HCT116 (cell line): Measurements from ENCODE around the gene MAEA. TPM values are rescaled to one million over a fixed set of nuclear protein-coding genes. Genes with fewer than 3 reads are reported as not detected.

Experiments
- ATAC-seq: fragments of 200-7000 bp; cut with Tn5 transposase; 2 replicates; pipeline ENCODE4 v1.9.1; 2020; ENCODE audit warnings: mild to moderate bottlenecking, moderate library complexity
- BruUV-seq: library from RNA; stranded (reverse); fragments of 400-500 nt; replicated peaks from 2 replicates; lab custom pipeline; 2021; lab: Mats Ljungman, UMichigan
- CTCF ChIA-PET: fragments of 300-600 bp; sonication (Branson Sonifier 250); formaldehyde crosslinking; loops from one replicate; lab custom pipeline; 2021; ENCODE audit warnings: antibody characterized with exemption; lab: Charles Lee
- POLR2A ChIA-PET: fragments of 300-600, 350-600 bp; sonication (Branson Sonifier 250); formaldehyde crosslinking; loops from one replicate; lab custom pipeline; 2021; ENCODE audit warnings: antibody characterized with exemption; lab: Charles Lee
- RAD21 ChIA-PET, 2 experiments: fragments of 300-600 bp; sonication (Branson Sonifier 250); formaldehyde crosslinking; loops; one replicate each; lab custom pipeline; 2023; ENCODE audit warnings: low total read pairs in 2 of 2; ENCODE audit not compliant: uncharacterized antibody in 2 of 2, unreplicated experiment in 2 of 2, low non-redundant PET in 1 of 2; lab: Charles Lee
- DNase-seq: peaks from one replicate; pipeline ENCODE4 v3.0.0-alpha.2; 2010; ENCODE audit warnings: low read depth, low spot score
- H2AFZ ChIP-seq: fragments of 200-600 bp; shearing (Covaris generic), sonication (generic); 2 replicates; pipeline ENCODE4 v1.6.1; 2017; ENCODE audit warnings: low read depth, mixed run types, mixed read lengths, antibody characterized with exemption, low read length; ENCODE audit not compliant: poor library complexity, severe bottlenecking
- H3K27ac ChIP-seq: 2 replicates; pipeline ENCODE4 v1.5.1; 2012; ENCODE audit warnings: low read depth, low read length
- H3K27me3 ChIP-seq: fragments of 200-600 bp; sonication (generic); 2 replicates; pipeline ENCODE4 v1.6.1; 2016; ENCODE audit warnings: mixed run types, low read length, mixed read lengths; ENCODE audit not compliant: insufficient read depth
- H3K36me3 ChIP-seq, 2 experiments: fragments of 200-500 bp in 1 of 2; fragments of 200-600 bp in 1 of 2; sonication (Bioruptor generic) in 1 of 2; sonication (generic) in 1 of 2; 2 replicates each; pipeline versions ENCODE4 v1.5.1 to v1.6.1; 2014 to 2016; ENCODE audit warnings: low read length in 2 of 2, inconsistent platforms in 1 of 2, mixed read lengths in 1 of 2, mixed run types in 1 of 2; ENCODE audit not compliant: insufficient read depth in 2 of 2, control insufficient read depth in 1 of 2
- H3K4me1 ChIP-seq, 2 experiments: fragments of 200-600 bp in 1 of 2; sonication (generic) in 1 of 2; 2 replicates each; pipeline versions ENCODE4 v1.5.1 to v1.6.1; 2012 to 2017; ENCODE audit warnings: low read length in 2 of 2, inconsistent platforms in 1 of 2, mild to moderate bottlenecking in 1 of 2, mixed read lengths in 1 of 2, mixed run types in 1 of 2, moderate library complexity in 1 of 2; ENCODE audit not compliant: insufficient read depth in 2 of 2, control insufficient read depth in 1 of 2
- H3K4me2 ChIP-seq: fragments of 200-600 bp; sonication (generic); 2 replicates; pipeline ENCODE4 v1.6.1; 2017; ENCODE audit warnings: mixed run types, low read length, mixed read lengths
- H3K4me3 ChIP-seq, 2 experiments: fragments of 200-600 bp in 1 of 2; sonication (generic) in 1 of 2; replicated peaks in 1 of 2; 2 replicates each; pipeline ENCODE4 v1.5.1; 2011 to 2016; ENCODE audit warnings: low read length in 2 of 2, control low read depth in 1 of 2, low read depth in 1 of 2, mild to moderate bottlenecking in 1 of 2, mixed read lengths in 1 of 2, mixed run types in 1 of 2
- H3K79me2 ChIP-seq: fragments of 200-600 bp; sonication (generic); 2 replicates; pipeline ENCODE4 v1.6.1; 2017; ENCODE audit warnings: mild to moderate bottlenecking, mixed run types, low read length, moderate library complexity, mixed read lengths; ENCODE audit not compliant: insufficient read depth
- H3K9ac ChIP-seq: fragments of 200-600 bp; sonication (generic); 2 replicates; pipeline ENCODE4 v1.6.1; 2016; ENCODE audit warnings: low read length, mixed read lengths
- H3K9me2 ChIP-seq: fragments of 200-600 bp; sonication (generic), shearing (Covaris generic); 2 replicates; pipeline ENCODE4 v1.6.1; 2017; ENCODE audit warnings: mixed run types, mild to moderate bottlenecking, moderate library complexity; ENCODE audit not compliant: insufficient read depth
- H3K9me3 ChIP-seq, 2 experiments: fragments of 200-500 bp in 1 of 2; fragments of 200-600 bp in 1 of 2; sonication (Bioruptor generic) in 1 of 2; sonication (generic) in 1 of 2; 2 replicates each; pipeline ENCODE4 v1.6.1; 2014 to 2017; ENCODE audit warnings: low read length in 2 of 2, mixed read lengths in 2 of 2, inconsistent platforms in 1 of 2, low read depth in 1 of 2, mild to moderate bottlenecking in 1 of 2, mixed run types in 1 of 2, moderate library complexity in 1 of 2; ENCODE audit not compliant: control insufficient read depth in 1 of 2, insufficient read depth in 1 of 2
- H4K20me1 ChIP-seq: fragments of 200-600 bp; sonication (generic), shearing (Covaris generic); 2 replicates; pipeline ENCODE4 v1.6.1; 2017; ENCODE audit warnings: mixed run types, mild to moderate bottlenecking, moderate library complexity; ENCODE audit not compliant: insufficient read depth
- ATF3 ChIP-seq: IDR thresholded peaks from 2 replicates; pipeline ENCODE4 v1.6.1; 2012
- CBX3 ChIP-seq: IDR thresholded peaks from 2 replicates; pipeline ENCODE4 v1.6.1; 2012; ENCODE audit warnings: low read depth
- CEBPB ChIP-seq: IDR thresholded peaks from 2 replicates; pipeline ENCODE4 v1.6.1; 2012; ENCODE audit warnings: low read depth
- EGR1 ChIP-seq: IDR thresholded peaks from 2 replicates; pipeline ENCODE4 v1.6.1; 2012; ENCODE audit warnings: low read depth
- EZH2 ChIP-seq: fragments of 200-600 bp; sonication (generic); IDR thresholded peaks from 2 replicates; pipeline ENCODE4 v1.6.1; 2017; ENCODE audit warnings: antibody characterized with exemption, mixed run types
- EZH2phosphoT487 ChIP-seq: fragments of 200-600 bp; IDR thresholded peaks from 2 replicates; pipeline ENCODE4 v1.6.1; 2018; ENCODE audit warnings: antibody characterized with exemption, borderline replicate concordance
- FOSL1 ChIP-seq: IDR thresholded peaks from 2 replicates; pipeline ENCODE4 v1.6.1; 2012; ENCODE audit warnings: low read depth
- JUND ChIP-seq: IDR thresholded peaks from 2 replicates; pipeline ENCODE4 v1.6.1; 2012
- POLR2A ChIP-seq: IDR thresholded peaks from 2 replicates; pipeline ENCODE4 v1.7.0; 2011; ENCODE audit warnings: borderline replicate concordance; ENCODE audit not compliant: insufficient read depth, insufficient read length; ENCODE audit errors: extremely low read depth
- POLR2AphosphoS5 ChIP-seq: IDR thresholded peaks from 2 replicates; pipeline ENCODE4 v1.6.1; 2011; ENCODE audit warnings: mild to moderate bottlenecking, low read depth, low read length, moderate library complexity
- RAD21 ChIP-seq: IDR thresholded peaks from 2 replicates; pipeline ENCODE4 v1.6.1; 2012; ENCODE audit warnings: low read depth, mild to moderate bottlenecking
- SIN3A ChIP-seq: IDR thresholded peaks from 2 replicates; pipeline ENCODE4 v1.6.1; 2012; ENCODE audit warnings: low read depth
- SP1 ChIP-seq: IDR thresholded peaks from 2 replicates; pipeline ENCODE4 v1.6.1; 2012; ENCODE audit warnings: low read depth
- SRF ChIP-seq: IDR thresholded peaks from 2 replicates; pipeline ENCODE4 v1.6.1; 2012; ENCODE audit warnings: low read depth
- TCF7L2 ChIP-seq: IDR thresholded peaks from 2 replicates; pipeline ENCODE4 v1.7.0; 2011; ENCODE audit warnings: borderline replicate concordance, inconsistent platforms; ENCODE audit not compliant: insufficient read depth, insufficient read length; ENCODE audit errors: extremely low read depth
- YY1 ChIP-seq: IDR thresholded peaks from 2 replicates; pipeline ENCODE4 v1.6.1; 2011; ENCODE audit warnings: low read length, low read depth, moderate library complexity, mild to moderate bottlenecking; ENCODE audit not compliant: insufficient replicate concordance; ENCODE audit errors: extremely low read depth
- ZBTB33 ChIP-seq: IDR thresholded peaks from 2 replicates; pipeline ENCODE4 v1.6.1; 2011; ENCODE audit warnings: mild to moderate bottlenecking, low read length, moderate library complexity; ENCODE audit not compliant: insufficient replicate concordance; ENCODE audit errors: extremely low read depth
- ZFX ChIP-seq: fragments of 450-650 bp; IDR thresholded peaks from 2 replicates; pipeline ENCODE4 v1.6.1; 2017
- ZNF274 ChIP-seq: fragments of 200-500 bp; sonication (Bioruptor generic); IDR thresholded peaks from 2 replicates; pipeline ENCODE4 v1.6.1; 2014; ENCODE audit warnings: mild to moderate bottlenecking, low read depth, low read length, inconsistent platforms
- intact Hi-C: fragments of 100-400 bp; cut with micrococcal nuclease; formaldehyde crosslinking; loops from 2 replicates; pipeline ENCODE4 v1.10.0; 2022
- total RNA-seq: library from RNA; stranded (reverse); gene quantifications from one replicate; pipeline ENCODE4 v1.2.1, GENCODE V29; 2021; ENCODE audit not compliant: unreplicated experiment

Gene MAEA
- total RNA-seq, 1 experiment from 2014 or later, result 88.3 TPM

- no TSS peak for BruUV-seq
- no peaks in the 10 kb centered on the region for H3K27me3 ChIP-seq
- no peak overlapping the region; a peak in 1 of 4 replicates for H3K4me3 ChIP-seq
- peaks cover 65% of the 10 kb centered on the region; the same call in 1 of the 2 replicates for H3K79me2 ChIP-seq
- H3K9ac ChIP-seq, result no peak overlapping the region
- peak overlapping the region; percentile 66 for H3K4me2 ChIP-seq
- TF ChIP-seq JUND (no peak), CEBPB (no peak), YY1 (no peak), EGR1 (no peak), SP1 (no peak), RAD21 (no peak), ZBTB33 (no peak), ZFX (no peak), TCF7L2 (no peak), ZNF274 (no peak), SIN3A (no peak), POLR2A (no peak), SRF (no peak), EZH2phosphoT487 (no peak), POLR2AphosphoS5 (no peak), ATF3 (no peak), FOSL1 (no peak), EZH2 (no peak), CBX3 (no peak)
- H3K36me3 ChIP-seq, result peaks cover 9 to 20% of the 10 kb centered on the region in 2 experiments; a peak in 3 of 4 replicates
- DNase-seq (no peak), ATAC-seq (no peak)
- no peak overlapping the region for H2AFZ ChIP-seq
- ChIA-PET POLR2A (no interaction called here), RAD21 (no interaction called here), CTCF (no interaction called here)
- intact Hi-C loops, result no loop called here
- H3K9me3 ChIP-seq, result no peaks in the 10 kb centered on the region
- H3K9me2 ChIP-seq, result no peaks in the 10 kb centered on the region
- peak overlapping the region; percentile 59; the same call in 1 of the 2 replicates for H3K27ac ChIP-seq
- H3K4me1 ChIP-seq, result peaks cover 8 to 44% of the 10 kb centered on the region in 2 experiments; a peak in 3 of 4 replicates
- H4K20me1 ChIP-seq, result no peaks in the 10 kb centered on the region
These were observed 35.4 kb downstream of the MAEA start for GRCh38 chr4:1325176-1325480.
